CD14-positive monocyte (primary cell): ENCODE results near the gene FAM200B. TPM values are rescaled to one million over a fixed set of nuclear protein-coding genes. Genes with fewer than 3 reads are reported as not detected.
"Not testable (repeated sequence)": the region's sequence is repeated elsewhere in the genome, so short reads cannot be mapped to it uniquely, and the experiment has no call there.

Experiments used
- DNase-seq, 3 donors: peaks; one replicate each; pipeline ENCODE4 v3.0.0-alpha.2; 2011 to 2022
- H2AFZ ChIP-seq: 2 replicates; pipeline ENCODE4 v1.6.0; 2012; ENCODE audit warnings: mild to moderate bottlenecking, low read depth, low read length, inconsistent platforms; ENCODE audit not compliant: insufficient read depth, poor library complexity, severe bottlenecking
- H3K27ac ChIP-seq, 2 donors: 1 replicate in 1 of 2; 2 replicates in 1 of 2; pipeline ENCODE4 v1.5.1; 2012 to 2013; ENCODE audit warnings: low read length in 2 of 2, control low read depth in 1 of 2, inconsistent platforms in 1 of 2, low read depth in 1 of 2, mild to moderate bottlenecking in 1 of 2
- H3K27me3 ChIP-seq, 2 donors: one replicate each; pipeline versions ENCODE4 v1.6.0 to v1.6.1; 2011 to 2013; ENCODE audit warnings: low read length in 2 of 2; ENCODE audit not compliant: control insufficient read depth in 2 of 2, insufficient read depth in 2 of 2
- H3K36me3 ChIP-seq, 2 donors: replicated peaks in 1 of 2; 1 replicate in 1 of 2; 2 replicates in 1 of 2; pipeline versions ENCODE4 v1.5.1 to v1.6.1; 2012 to 2013; ENCODE audit warnings: low read length in 2 of 2, control low read depth in 1 of 2, inconsistent platforms in 1 of 2, mild to moderate bottlenecking in 1 of 2; ENCODE audit not compliant: insufficient read depth in 2 of 2, control insufficient read depth in 1 of 2
- H3K4me1 ChIP-seq, 2 donors: 1 replicate in 1 of 2; 2 replicates in 1 of 2; pipeline versions ENCODE4 v1.5.1 to v1.6.1; 2012 to 2013; ENCODE audit warnings: low read length in 2 of 2, control low read depth in 1 of 2, inconsistent platforms in 1 of 2, mild to moderate bottlenecking in 1 of 2, moderate library complexity in 1 of 2; ENCODE audit not compliant: insufficient read depth in 2 of 2, control insufficient read depth in 1 of 2
- H3K4me2 ChIP-seq: replicated peaks from 2 replicates; pipeline ENCODE3; 2012; ENCODE audit warnings: low read length, moderate library complexity, mild to moderate bottlenecking; ENCODE audit not compliant: poor library complexity, severe bottlenecking; ENCODE audit errors: extremely low read depth
- H3K4me3 ChIP-seq, 3 experiments: fragments of 200-600 bp in 1 of 3; sonication (generic) in 1 of 3; replicated peaks in 1 of 3; 1 replicate in 2 of 3; 2 replicates in 1 of 3; pipeline ENCODE4 v1.5.1; 2011 to 2013; ENCODE audit warnings: low read length in 3 of 3, mild to moderate bottlenecking in 3 of 3, control low read depth in 2 of 3, low read depth in 2 of 3, inconsistent platforms in 1 of 3, moderate library complexity in 1 of 3
- H3K79me2 ChIP-seq: 2 replicates; pipeline ENCODE4 v1.6.0; 2012; ENCODE audit warnings: mild to moderate bottlenecking, control low read depth, inconsistent platforms, low read length, moderate library complexity; ENCODE audit not compliant: insufficient read depth
- H3K9ac ChIP-seq: 2 replicates; pipeline ENCODE4 v1.6.0; 2017; ENCODE audit warnings: low read length, mild to moderate bottlenecking; ENCODE audit not compliant: insufficient read depth, poor library complexity, severe bottlenecking
- H3K9me3 ChIP-seq, 2 donors: replicated peaks in 1 of 2; 1 replicate in 1 of 2; 2 replicates in 1 of 2; pipeline versions ENCODE4 v1.5.1 to v1.6.1; 2012 to 2013; ENCODE audit warnings: low read length in 2 of 2, control low read depth in 1 of 2; ENCODE audit not compliant: control insufficient read depth in 1 of 2, insufficient read depth in 1 of 2
- H4K20me1 ChIP-seq: 2 replicates; pipeline ENCODE4 v1.6.0; 2012; ENCODE audit warnings: mild to moderate bottlenecking, low read length, control low read depth, moderate library complexity; ENCODE audit not compliant: insufficient read depth
- H3K27ac Mint-ChIP-seq, 7 donors: one replicate each; pipeline ENCODE4 v1.8.0; 2020; ENCODE audit warnings: mild to moderate bottlenecking in 7 of 7, mixed read lengths in 7 of 7, moderate library complexity in 6 of 7, inconsistent platforms in 2 of 7
- H3K27me3 Mint-ChIP-seq, 3 donors: one replicate each; pipeline ENCODE4 v1.8.0; 2021 to 2022; ENCODE audit warnings: low read depth in 3 of 3, mild to moderate bottlenecking in 3 of 3, mixed read lengths in 3 of 3, moderate library complexity in 3 of 3, inconsistent platforms in 1 of 3
- H3K36me3 Mint-ChIP-seq, 2 donors: one replicate each; pipeline ENCODE4 v1.8.0; 2020; ENCODE audit warnings: mixed read lengths in 2 of 2, inconsistent platforms in 1 of 2, mild to moderate bottlenecking in 1 of 2
- H3K4me1 Mint-ChIP-seq: one replicate; pipeline ENCODE4 v1.8.0; 2020; ENCODE audit warnings: mild to moderate bottlenecking, mixed read lengths
- H3K4me3 Mint-ChIP-seq, 2 donors: one replicate each; pipeline ENCODE4 v1.8.0; 2020; ENCODE audit warnings: mild to moderate bottlenecking in 2 of 2, mixed read lengths in 2 of 2, moderate library complexity in 1 of 2
- H3K9me3 Mint-ChIP-seq, 7 donors: one replicate each; pipeline ENCODE4 v1.8.0; 2020 to 2022; ENCODE audit warnings: mixed read lengths in 7 of 7, mild to moderate bottlenecking in 6 of 7, moderate library complexity in 6 of 7, inconsistent platforms in 2 of 7
- WGBS: methylation state at CpG from one replicate; pipeline ENCODE4 v1.1.5; 2013; ENCODE audit warnings: missing lambda C conversion rate; ENCODE audit not compliant: insufficient coverage; 5-methylcytosine and 5-hydroxymethylcytosine counted together
- intact Hi-C, 2 donors: fragments of 100-400 bp; cut with micrococcal nuclease; formaldehyde crosslinking; loops; one replicate each; pipeline versions ENCODE4 v1.15.0 to v1.15.1; 2023
- polyA plus RNA-seq, 3 donors: library from polyadenylated mRNA; depleted of rRNA in 1 of 3; unstranded in 2 of 3; stranded (reverse) in 1 of 3; fragments of 300-500 nt in 2 of 3; fragments of >200 nt in 1 of 3; fragmentation: Illumina TruSeq in 2 of 3; gene quantifications; 1 replicate in 2 of 3; 2 replicates in 1 of 3; pipeline ENCODE4 v1.2.3, GENCODE V29; 2012 to 2021
- TF ChIP-seq, protein P1 (sequence below): fragments of 200-600 bp; IDR thresholded peaks from one replicate; pipeline ENCODE4 v1.8.0; 2022; ENCODE audit warnings: antibody characterized with exemption, mild to moderate bottlenecking

FAM200B gene
- polyA plus RNA-seq, 3 donors, result 65.7 to 169 (median 151) TPM

DNA sequence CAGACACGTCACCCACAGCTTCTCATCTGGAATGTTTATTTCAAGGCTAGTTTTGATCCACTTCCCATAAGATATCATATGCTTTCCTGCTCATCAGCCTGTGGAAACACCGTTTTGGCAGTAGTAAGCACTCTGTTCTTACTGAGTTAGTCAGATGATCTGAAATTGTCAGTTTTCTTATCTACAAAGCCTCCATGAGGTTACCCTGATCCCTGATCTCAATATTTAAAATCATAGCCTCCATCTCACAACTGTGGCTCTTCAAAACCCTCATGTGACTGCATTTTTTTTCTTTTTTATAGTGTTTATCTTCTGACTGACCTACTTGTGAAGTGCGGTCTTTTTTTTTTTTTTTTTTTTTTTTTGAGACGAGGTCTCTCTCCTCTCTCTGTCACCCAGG lies 44.0 kb downstream of the FAM200B start:
- peaks cover 6% of the 10 kb centered on the region in 2 donors for H3K4me1 ChIP-seq
- WGBS, result no CpG with 5 or more reads among the region's 4 CpGs
- Mint-ChIP-seq H3K4me1 (peaks cover 6% of the 10 kb centered on the region), H3K9me3 (no peaks in the 10 kb centered on the region), H3K36me3 (peaks cover 74 to 85% of the 10 kb centered on the region in 2 donors), H3K27me3 (no peaks in the 10 kb centered on the region), H3K27ac (peak overlapping the region in 2 of 7 donors; percentile 2 to 69), H3K4me3 (no peak overlapping the region)
- peaks cover 21% of the 10 kb centered on the region for H3K79me2 ChIP-seq
- H3K9me3 ChIP-seq, result no peaks in the 10 kb centered on the region
- H3K9ac ChIP-seq, result no peak overlapping the region
- no peak overlapping the region for H3K4me3 ChIP-seq
- H4K20me1 ChIP-seq, result peaks cover 54% of the 10 kb centered on the region
- no peaks in the 10 kb centered on the region for H3K27me3 ChIP-seq
- intact Hi-C loops, result no loop called here
- H3K4me2 ChIP-seq, result no peak overlapping the region
- no peak overlapping the region for H2AFZ ChIP-seq
- peak overlapping the region in 1 of 2 donors; percentile 56 for H3K27ac ChIP-seq
- no peak for DNase-seq
- H3K36me3 ChIP-seq, result peaks cover 93 to 97% of the 10 kb centered on the region in 2 donors
- TF ChIP-seq, protein P1, sequence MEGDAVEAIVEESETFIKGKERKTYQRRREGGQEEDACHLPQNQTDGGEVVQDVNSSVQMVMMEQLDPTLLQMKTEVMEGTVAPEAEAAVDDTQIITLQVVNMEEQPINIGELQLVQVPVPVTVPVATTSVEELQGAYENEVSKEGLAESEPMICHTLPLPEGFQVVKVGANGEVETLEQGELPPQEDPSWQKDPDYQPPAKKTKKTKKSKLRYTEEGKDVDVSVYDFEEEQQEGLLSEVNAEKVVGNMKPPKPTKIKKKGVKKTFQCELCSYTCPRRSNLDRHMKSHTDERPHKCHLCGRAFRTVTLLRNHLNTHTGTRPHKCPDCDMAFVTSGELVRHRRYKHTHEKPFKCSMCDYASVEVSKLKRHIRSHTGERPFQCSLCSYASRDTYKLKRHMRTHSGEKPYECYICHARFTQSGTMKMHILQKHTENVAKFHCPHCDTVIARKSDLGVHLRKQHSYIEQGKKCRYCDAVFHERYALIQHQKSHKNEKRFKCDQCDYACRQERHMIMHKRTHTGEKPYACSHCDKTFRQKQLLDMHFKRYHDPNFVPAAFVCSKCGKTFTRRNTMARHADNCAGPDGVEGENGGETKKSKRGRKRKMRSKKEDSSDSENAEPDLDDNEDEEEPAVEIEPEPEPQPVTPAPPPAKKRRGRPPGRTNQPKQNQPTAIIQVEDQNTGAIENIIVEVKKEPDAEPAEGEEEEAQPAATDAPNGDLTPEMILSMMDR, result no peak

DNA sequence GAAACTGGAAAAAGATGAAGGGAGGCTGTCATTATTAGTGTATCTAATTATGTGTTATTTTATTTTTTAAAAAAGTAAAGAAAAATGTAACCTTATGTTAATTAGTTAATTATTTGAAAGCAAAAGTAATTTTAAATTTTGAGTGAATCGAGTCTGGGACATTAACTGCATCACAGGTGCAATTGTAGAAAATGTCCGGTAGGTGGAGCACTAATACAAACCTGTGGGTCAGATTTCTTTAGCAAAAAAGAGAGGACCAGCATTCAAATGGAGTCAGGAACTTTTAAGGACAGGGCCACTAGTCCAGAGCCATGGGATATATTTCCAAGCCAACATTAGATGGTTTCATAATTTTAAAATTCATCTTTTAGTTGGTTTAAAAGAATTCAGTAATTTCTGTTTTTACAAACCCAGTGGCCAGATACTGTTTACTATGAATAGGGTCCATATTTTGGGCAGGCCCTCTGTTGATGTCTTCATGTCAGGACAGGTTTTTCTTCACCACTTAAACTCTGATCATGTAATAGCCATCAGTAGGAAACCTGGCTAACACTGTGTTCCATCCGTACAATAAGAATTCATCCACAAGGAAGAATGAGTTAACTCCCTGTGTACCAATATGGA lies 48.4 kb downstream of the FAM200B start:
- Mint-ChIP-seq H3K27me3 (no peaks in the 10 kb centered on the region), H3K36me3 (peaks cover 75 to 83% of the 10 kb centered on the region in 2 donors), H3K27ac (no peak overlapping the region), H3K4me3 (no peak overlapping the region), H3K9me3 (peaks cover 6 to 10% (median 10%) of the 10 kb centered on the region in 7 donors), H3K4me1 (peaks cover 13% of the 10 kb centered on the region)
- no peak overlapping the region for H3K4me2 ChIP-seq
- no peak overlapping the region for H3K9ac ChIP-seq
- H3K36me3 ChIP-seq, result peaks cover 73 to 95% of the 10 kb centered on the region in 2 donors
- peak; percentile 16 to 68 (median 51) for DNase-seq
- no peak overlapping the region for H2AFZ ChIP-seq
- H3K4me1 ChIP-seq, result peaks cover 0 to 4% of the 10 kb centered on the region in 2 donors
- 0% methylated on average over 2 of the region's 3 CpGs for WGBS
- peaks cover 3 to 4% of the 10 kb centered on the region in 2 donors for H3K9me3 ChIP-seq
- TF ChIP-seq, protein P1, result peak; percentile 87
- intact Hi-C loops, result no loop called here
- H3K27ac ChIP-seq, result no peak overlapping the region
- H3K4me3 ChIP-seq, result no peak overlapping the region
- peaks cover 48% of the 10 kb centered on the region for H4K20me1 ChIP-seq
- H3K79me2 ChIP-seq, result peaks cover 5% of the 10 kb centered on the region
- H3K27me3 ChIP-seq, result no peaks in the 10 kb centered on the region

DNA sequence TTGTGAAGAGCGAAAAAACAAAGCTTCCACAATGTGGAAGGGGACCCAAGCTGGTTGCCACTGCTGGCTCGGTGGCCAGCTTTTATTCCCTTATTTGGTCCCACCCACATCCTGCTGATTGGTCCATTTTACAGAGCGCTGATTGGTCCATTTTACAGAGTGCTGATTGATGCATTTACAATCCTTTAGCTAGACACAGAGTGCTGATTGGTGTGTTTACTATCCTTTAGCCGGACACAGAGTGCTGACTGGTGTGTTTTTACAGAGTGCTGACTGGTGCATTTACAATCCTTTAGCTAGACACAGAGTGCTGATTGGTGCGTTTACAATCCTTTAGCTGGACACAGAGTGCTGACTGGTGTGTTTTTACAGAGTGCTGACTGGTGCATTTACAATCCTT lies 51.4 kb downstream of the FAM200B start:
- H3K27me3 Mint-ChIP-seq, H3K4me2 ChIP-seq, H3K4me3 ChIP-seq, H3K27me3 ChIP-seq, DNase-seq, H3K4me1 ChIP-seq, intact Hi-C loops, H3K9me3 ChIP-seq, H3K79me2 ChIP-seq, H3K9ac ChIP-seq, H3K4me3 Mint-ChIP-seq, H2AFZ ChIP-seq: not testable (repeated sequence)
- Mint-ChIP-seq H3K9me3 (peaks cover 6 to 10% (median 10%) of the 10 kb centered on the region in 7 donors), H3K4me1 (peaks cover 16% of the 10 kb centered on the region), H3K27ac (peak overlapping the region in 2 of 7 donors; percentile 3 to 85), H3K36me3 (peaks cover 77 to 85% of the 10 kb centered on the region in 2 donors)
- WGBS, result 43% methylated on average over 2 of the region's 5 CpGs
- Histone ChIP-seq H4K20me1 (peaks cover 37% of the 10 kb centered on the region), H3K27ac (peak overlapping the region in 1 of 2 donors; percentile 44), H3K36me3 (peaks cover 60 to 95% of the 10 kb centered on the region in 2 donors)
